SK-N-MC (cell line): ENCODE results near the gene USP14.

Experiments used
- EZH2 ChIP-seq: fragments of 200-600 bp; sonication (generic); IDR thresholded peaks from one replicate; pipeline ENCODE4 v1.6.1; 2017; ENCODE audit warnings: antibody characterized with exemption
- FOXP2 ChIP-seq: optimal IDR thresholded peaks from 2 replicates; pipeline ENCODE3; 2011; ENCODE audit warnings: mild to moderate bottlenecking, moderate library complexity; ENCODE audit not compliant: insufficient read depth; ENCODE audit errors: extremely low read length, control extremely low read depth
- POLR2AphosphoS5 ChIP-seq: IDR thresholded peaks from 2 replicates; pipeline ENCODE4 v1.6.1; 2012; ENCODE audit warnings: mild to moderate bottlenecking, low read depth, low read length, borderline replicate concordance

GRCh38 chr18:199214-199613 lies 40.9 kb downstream of the USP14 start:
- no peak for TF ChIP-seq POLR2AphosphoS5
- no peak for TF ChIP-seq EZH2
- TF ChIP-seq FOXP2, result no peak
